Measurements from ENCODE around the gene PORCN. TPM values are rescaled to one million over a fixed set of nuclear protein-coding genes. Genes with fewer than 3 reads are reported as not detected.

The PORCN gene
- total and polyA plus RNA-seq, 4 donors: 0.70 to 4.9 (median 2.8) TPM

DNA sequence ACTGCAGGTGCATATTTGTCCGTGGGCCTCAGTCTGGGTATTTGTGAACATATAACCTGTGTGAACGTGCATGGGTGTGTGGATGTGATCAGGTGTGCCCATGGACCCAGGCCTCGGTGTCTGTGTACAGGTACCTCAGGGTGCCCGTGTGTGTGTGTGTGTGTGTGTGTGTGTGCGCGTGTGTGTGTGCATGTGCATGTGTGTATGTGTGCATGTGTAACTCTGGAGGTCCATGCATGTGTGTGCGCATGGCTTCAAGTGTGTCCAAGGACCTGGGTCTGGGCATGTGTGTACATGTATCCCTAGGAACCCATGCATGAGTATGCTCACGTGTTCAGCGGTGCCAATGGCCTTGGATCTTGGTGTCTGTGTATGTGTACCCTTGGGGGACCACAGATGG lies 17.0 kb upstream of the PORCN start:
- Histone ChIP-seq H3K27me3 (ENCODE audit: control insufficient read depth in 4 of 4, insufficient read depth in 4 of 4, low read length in 3 of 4) (peaks cover 0 to 2% (median 0%) of the 10 kb centered on the region in 4 donors), H3K27ac (ENCODE audit: low read depth in 1 of 2, low read length in 2 of 2) (no peak overlapping the region), H3K36me3 (ENCODE audit: control insufficient read depth in 4 of 4, insufficient read depth in 3 of 4, low read depth in 1 of 4, low read length in 3 of 4) (no peaks in the 10 kb centered on the region), H3K4me1 (ENCODE audit: control insufficient read depth in 4 of 4, insufficient read depth in 4 of 4, low read length in 3 of 4) (no peaks in the 10 kb centered on the region), H3K9ac (ENCODE audit: low read depth in 1 of 2, low read length in 2 of 2) (no peak overlapping the region), H3K4me3 (ENCODE audit: low read depth in 1 of 3, low read length in 3 of 3) (no peak overlapping the region), H3K9me3 (ENCODE audit: control insufficient read depth in 4 of 4, low read length in 3 of 4) (no peaks in the 10 kb centered on the region)
- TF ChIP-seq, protein P1, sequence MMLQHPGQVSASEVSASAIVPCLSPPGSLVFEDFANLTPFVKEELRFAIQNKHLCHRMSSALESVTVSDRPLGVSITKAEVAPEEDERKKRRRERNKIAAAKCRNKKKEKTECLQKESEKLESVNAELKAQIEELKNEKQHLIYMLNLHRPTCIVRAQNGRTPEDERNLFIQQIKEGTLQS (IDR thresholded peaks at IDR 0.05): no peak
- TF ChIP-seq SP1 (IDR thresholded peaks at IDR 0.05): no peak
- TF ChIP-seq RAD21 (IDR thresholded peaks at IDR 0.05): no peak
- TF ChIP-seq NR2F2 (IDR thresholded peaks at IDR 0.05): no peak
- TF ChIP-seq, protein P2, sequence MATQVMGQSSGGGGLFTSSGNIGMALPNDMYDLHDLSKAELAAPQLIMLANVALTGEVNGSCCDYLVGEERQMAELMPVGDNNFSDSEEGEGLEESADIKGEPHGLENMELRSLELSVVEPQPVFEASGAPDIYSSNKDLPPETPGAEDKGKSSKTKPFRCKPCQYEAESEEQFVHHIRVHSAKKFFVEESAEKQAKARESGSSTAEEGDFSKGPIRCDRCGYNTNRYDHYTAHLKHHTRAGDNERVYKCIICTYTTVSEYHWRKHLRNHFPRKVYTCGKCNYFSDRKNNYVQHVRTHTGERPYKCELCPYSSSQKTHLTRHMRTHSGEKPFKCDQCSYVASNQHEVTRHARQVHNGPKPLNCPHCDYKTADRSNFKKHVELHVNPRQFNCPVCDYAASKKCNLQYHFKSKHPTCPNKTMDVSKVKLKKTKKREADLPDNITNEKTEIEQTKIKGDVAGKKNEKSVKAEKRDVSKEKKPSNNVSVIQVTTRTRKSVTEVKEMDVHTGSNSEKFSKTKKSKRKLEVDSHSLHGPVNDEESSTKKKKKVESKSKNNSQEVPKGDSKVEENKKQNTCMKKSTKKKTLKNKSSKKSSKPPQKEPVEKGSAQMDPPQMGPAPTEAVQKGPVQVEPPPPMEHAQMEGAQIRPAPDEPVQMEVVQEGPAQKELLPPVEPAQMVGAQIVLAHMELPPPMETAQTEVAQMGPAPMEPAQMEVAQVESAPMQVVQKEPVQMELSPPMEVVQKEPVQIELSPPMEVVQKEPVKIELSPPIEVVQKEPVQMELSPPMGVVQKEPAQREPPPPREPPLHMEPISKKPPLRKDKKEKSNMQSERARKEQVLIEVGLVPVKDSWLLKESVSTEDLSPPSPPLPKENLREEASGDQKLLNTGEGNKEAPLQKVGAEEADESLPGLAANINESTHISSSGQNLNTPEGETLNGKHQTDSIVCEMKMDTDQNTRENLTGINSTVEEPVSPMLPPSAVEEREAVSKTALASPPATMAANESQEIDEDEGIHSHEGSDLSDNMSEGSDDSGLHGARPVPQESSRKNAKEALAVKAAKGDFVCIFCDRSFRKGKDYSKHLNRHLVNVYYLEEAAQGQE (IDR thresholded peaks at IDR 0.05): no peak
- no peak for TF ChIP-seq RXRA (IDR thresholded peaks at IDR 0.05)
- TF ChIP-seq FOXA1 (IDR thresholded peaks at IDR 0.05): no peak
- no peak for TF ChIP-seq JUND (IDR thresholded peaks at IDR 0.05)
- TF ChIP-seq EGR1 (IDR thresholded peaks at IDR 0.05; ENCODE audit: low read depth in 2 of 2): no peak
- TF ChIP-seq, protein P3, sequence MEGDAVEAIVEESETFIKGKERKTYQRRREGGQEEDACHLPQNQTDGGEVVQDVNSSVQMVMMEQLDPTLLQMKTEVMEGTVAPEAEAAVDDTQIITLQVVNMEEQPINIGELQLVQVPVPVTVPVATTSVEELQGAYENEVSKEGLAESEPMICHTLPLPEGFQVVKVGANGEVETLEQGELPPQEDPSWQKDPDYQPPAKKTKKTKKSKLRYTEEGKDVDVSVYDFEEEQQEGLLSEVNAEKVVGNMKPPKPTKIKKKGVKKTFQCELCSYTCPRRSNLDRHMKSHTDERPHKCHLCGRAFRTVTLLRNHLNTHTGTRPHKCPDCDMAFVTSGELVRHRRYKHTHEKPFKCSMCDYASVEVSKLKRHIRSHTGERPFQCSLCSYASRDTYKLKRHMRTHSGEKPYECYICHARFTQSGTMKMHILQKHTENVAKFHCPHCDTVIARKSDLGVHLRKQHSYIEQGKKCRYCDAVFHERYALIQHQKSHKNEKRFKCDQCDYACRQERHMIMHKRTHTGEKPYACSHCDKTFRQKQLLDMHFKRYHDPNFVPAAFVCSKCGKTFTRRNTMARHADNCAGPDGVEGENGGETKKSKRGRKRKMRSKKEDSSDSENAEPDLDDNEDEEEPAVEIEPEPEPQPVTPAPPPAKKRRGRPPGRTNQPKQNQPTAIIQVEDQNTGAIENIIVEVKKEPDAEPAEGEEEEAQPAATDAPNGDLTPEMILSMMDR (IDR thresholded peaks at IDR 0.05; ENCODE audit: low read depth, low read length, missing input control): no peak
- no peak for TF ChIP-seq TAF1 (conservative IDR thresholded peaks at IDR 0.05)
- DNase-seq (ENCODE audit: low spot score): no peak
- WGBS: 93% methylated on average over 9 of the region's 9 CpGs

DNA sequence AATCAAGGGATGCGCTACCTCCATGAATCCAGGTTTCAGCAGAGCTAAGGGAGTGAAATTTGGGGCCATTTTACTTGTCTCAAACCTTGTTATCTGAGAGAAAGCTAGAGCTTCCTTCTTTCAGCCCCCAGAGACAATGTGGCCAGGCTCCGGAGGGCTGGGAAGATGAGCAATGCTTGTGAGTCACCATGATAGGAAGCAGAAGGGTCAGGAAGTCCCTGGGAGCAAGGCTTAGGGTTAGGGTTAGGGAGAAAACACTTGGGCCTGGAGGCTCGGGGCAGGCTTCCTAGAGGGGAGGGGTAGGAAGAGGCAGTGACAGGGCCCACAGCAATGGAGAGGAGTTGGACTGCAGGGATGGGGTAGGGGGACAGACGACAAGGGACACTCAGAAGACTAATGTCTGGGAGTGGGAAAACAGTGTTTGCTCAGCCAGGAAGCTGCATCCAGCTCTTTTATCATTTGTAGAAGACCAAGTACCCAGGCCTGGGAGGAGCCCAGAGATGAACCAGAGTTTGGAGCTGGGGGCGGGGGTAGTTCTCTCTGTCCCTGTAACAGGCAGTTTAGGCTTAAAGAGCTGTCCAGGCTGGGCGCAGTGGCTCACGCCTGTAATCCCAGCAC lies 16.4 kb upstream of the PORCN start:
- no peak for DNase-seq (ENCODE audit: low spot score)

More for the DNA sequence above, 16.4 kb upstream of the PORCN start:
- peaks cover 0 to 2% (median 0%) of the 10 kb centered on the region in 4 donors for H3K27me3 ChIP-seq (ENCODE audit: control insufficient read depth in 4 of 4, insufficient read depth in 4 of 4, low read length in 3 of 4)
- no peaks in the 10 kb centered on the region for H3K4me1 ChIP-seq (ENCODE audit: control insufficient read depth in 4 of 4, insufficient read depth in 4 of 4, low read length in 3 of 4)
- H3K9ac ChIP-seq (ENCODE audit: low read depth in 1 of 2, low read length in 2 of 2): no peak overlapping the region
- no peak overlapping the region for H3K27ac ChIP-seq (ENCODE audit: low read depth in 1 of 2, low read length in 2 of 2)
- TF ChIP-seq HNF4A (conservative IDR thresholded peaks at IDR 0.05) (no peak), NR2F2 (IDR thresholded peaks at IDR 0.05) (no peak), FOXA2 (IDR thresholded peaks at IDR 0.05) (no peak), RXRA (IDR thresholded peaks at IDR 0.05) (no peak), FOXA1 (IDR thresholded peaks at IDR 0.05) (no peak), HNF4G (IDR thresholded peaks at IDR 0.05) (no peak)
- TF ChIP-seq, protein P1 (IDR thresholded peaks at IDR 0.05): no peak
- TF ChIP-seq, protein P4, sequence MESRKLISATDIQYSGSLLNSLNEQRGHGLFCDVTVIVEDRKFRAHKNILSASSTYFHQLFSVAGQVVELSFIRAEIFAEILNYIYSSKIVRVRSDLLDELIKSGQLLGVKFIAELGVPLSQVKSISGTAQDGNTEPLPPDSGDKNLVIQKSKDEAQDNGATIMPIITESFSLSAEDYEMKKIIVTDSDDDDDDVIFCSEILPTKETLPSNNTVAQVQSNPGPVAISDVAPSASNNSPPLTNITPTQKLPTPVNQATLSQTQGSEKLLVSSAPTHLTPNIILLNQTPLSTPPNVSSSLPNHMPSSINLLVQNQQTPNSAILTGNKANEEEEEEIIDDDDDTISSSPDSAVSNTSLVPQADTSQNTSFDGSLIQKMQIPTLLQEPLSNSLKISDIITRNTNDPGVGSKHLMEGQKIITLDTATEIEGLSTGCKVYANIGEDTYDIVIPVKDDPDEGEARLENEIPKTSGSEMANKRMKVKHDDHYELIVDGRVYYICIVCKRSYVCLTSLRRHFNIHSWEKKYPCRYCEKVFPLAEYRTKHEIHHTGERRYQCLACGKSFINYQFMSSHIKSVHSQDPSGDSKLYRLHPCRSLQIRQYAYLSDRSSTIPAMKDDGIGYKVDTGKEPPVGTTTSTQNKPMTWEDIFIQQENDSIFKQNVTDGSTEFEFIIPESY (IDR thresholded peaks at IDR 0.05): no peak
- TF ChIP-seq, protein P2 (IDR thresholded peaks at IDR 0.05): no peak
- TF ChIP-seq, protein P3 (IDR thresholded peaks at IDR 0.05; ENCODE audit: low read depth, low read length, missing input control): no peak
- H3K4me3 ChIP-seq (ENCODE audit: low read depth in 1 of 3, low read length in 3 of 3): no peak overlapping the region
- H3K9me3 ChIP-seq (ENCODE audit: control insufficient read depth in 4 of 4, low read length in 3 of 4): no peaks in the 10 kb centered on the region
- no peaks in the 10 kb centered on the region for H3K36me3 ChIP-seq (ENCODE audit: control insufficient read depth in 4 of 4, insufficient read depth in 3 of 4, low read depth in 1 of 4, low read length in 3 of 4)
- WGBS: 86% methylated on average over 7 of the region's 7 CpGs

Measured in liver (tissue), 9 donors.